Measurements from ENCODE around the gene KRT34.

GRCh38 chr17:41393294-41393693 lies 11.2 kb upstream of the KRT34 start:
- TF ChIP-seq MAX (IDR thresholded peaks at IDR 0.05) (no peak), SIN3A (IDR thresholded peaks at IDR 0.05; ENCODE audit: low read depth) (no peak), CTCF (IDR thresholded peaks at IDR 0.05 in 2 of 3, conservative IDR thresholded peaks at IDR 0.05 in 1 of 3; ENCODE audit: borderline replicate concordance in 1 of 3, insufficient read depth in 1 of 3, low read depth in 2 of 3, low read length in 2 of 3) (no peak), CEBPB (IDR thresholded peaks at IDR 0.05; ENCODE audit: low read depth) (no peak), EGR1 (IDR thresholded peaks at IDR 0.05; ENCODE audit: low read depth) (no peak), POLR2A (IDR thresholded peaks at IDR 0.05; ENCODE audit: borderline replicate concordance, extremely low read depth, insufficient read depth, insufficient read length) (no peak), ATF3 (IDR thresholded peaks at IDR 0.05) (no peak)

Measured in HCT116 (cell line).